GM23338 (cell line): ENCODE measurements around the gene CPNE4. TPM values are rescaled to one million over a fixed set of nuclear protein-coding genes. Genes with fewer than 3 reads are reported as not detected.

ENCODE experiments used
- ATAC-seq: fragments of 200-7000 bp; cut with Tn5 transposase; 3 replicates; pipeline ENCODE4 v1.9.1; 2020
- DNase-seq: peaks from one replicate; pipeline ENCODE4 v3.0.0-alpha.2; 2015; ENCODE audit warnings: low spot score
- H2AFZ ChIP-seq: fragments of 200-600 bp; sonication (generic); 2 replicates; pipeline ENCODE4 v1.8.0; 2016; ENCODE audit warnings: antibody characterized with exemption, mild to moderate bottlenecking, moderate library complexity
- H3F3A ChIP-seq: fragments of 200-600 bp; sonication (generic); replicated peaks from 2 replicates; pipeline ENCODE4 v1.8.0; 2017; ENCODE audit warnings: antibody characterized with exemption, mixed run types, low read depth
- H3K27ac ChIP-seq: fragments of 200-600 bp; sonication (generic); 2 replicates; pipeline ENCODE4 v1.6.1; 2016; ENCODE audit warnings: low read depth
- H3K27me3 ChIP-seq: fragments of 200-600 bp; sonication (generic); 2 replicates; pipeline ENCODE4 v1.8.0; 2016; ENCODE audit warnings: mild to moderate bottlenecking, mixed run types, moderate library complexity; ENCODE audit not compliant: insufficient read depth
- H3K36me3 ChIP-seq: fragments of 200-600 bp; sonication (generic); 2 replicates; pipeline ENCODE4 v1.8.0; 2016; ENCODE audit warnings: mild to moderate bottlenecking; ENCODE audit not compliant: insufficient read depth
- H3K4me1 ChIP-seq: fragments of 200-600 bp; sonication (generic); 2 replicates; pipeline ENCODE4 v1.8.0; 2016; ENCODE audit warnings: mild to moderate bottlenecking, moderate library complexity; ENCODE audit not compliant: insufficient read depth
- H3K4me2 ChIP-seq: fragments of 200-600 bp; sonication (generic); 2 replicates; pipeline ENCODE4 v1.7.1; 2017; ENCODE audit warnings: mixed run types
- H3K4me3 ChIP-seq: fragments of 200-600 bp; sonication (generic); 2 replicates; pipeline ENCODE4 v1.6.1; 2016; ENCODE audit warnings: mixed run types
- H3K79me2 ChIP-seq: fragments of 200-600 bp; sonication (generic); replicated peaks from 2 replicates; pipeline ENCODE4 v1.8.0; 2017; ENCODE audit warnings: mild to moderate bottlenecking; ENCODE audit not compliant: insufficient read depth
- H3K9me2 ChIP-seq: fragments of 200-600 bp; sonication (generic); 2 replicates; pipeline ENCODE4 v1.8.0; 2017; ENCODE audit not compliant: insufficient read depth
- H4K20me1 ChIP-seq: fragments of 200-600 bp; sonication (generic); replicated peaks from 2 replicates; pipeline ENCODE4 v1.8.0; 2017; ENCODE audit warnings: mild to moderate bottlenecking; ENCODE audit not compliant: insufficient read depth
- H3K27ac Mint-ChIP-seq: 2 replicates; pipeline ENCODE4 v1.8.0; 2020; ENCODE audit warnings: inconsistent platforms, mild to moderate bottlenecking, moderate library complexity, mixed read lengths
- H3K27me3 Mint-ChIP-seq: 3 replicates; pipeline ENCODE4 v1.8.0; 2022; ENCODE audit warnings: low read depth, mild to moderate bottlenecking, moderate library complexity, mixed read lengths, inconsistent platforms; ENCODE audit not compliant: insufficient read depth, poor library complexity
- H3K36me3 Mint-ChIP-seq: 3 replicates; pipeline ENCODE4 v1.8.0; 2021; ENCODE audit warnings: low read depth, mild to moderate bottlenecking, inconsistent platforms, moderate library complexity, mixed read lengths
- H3K4me1 Mint-ChIP-seq: 3 replicates; pipeline ENCODE4 v1.8.0; 2020; ENCODE audit warnings: mild to moderate bottlenecking, inconsistent platforms, mixed read lengths
- H3K4me3 Mint-ChIP-seq: 3 replicates; pipeline ENCODE4 v1.8.0; 2021; ENCODE audit warnings: moderate library complexity, mild to moderate bottlenecking, inconsistent platforms, mixed read lengths
- H3K9me3 Mint-ChIP-seq: 3 replicates; pipeline ENCODE4 v1.8.0; 2020; ENCODE audit warnings: moderate library complexity, mild to moderate bottlenecking, inconsistent platforms, mixed read lengths
- CREB1 ChIP-seq: fragments of 250-450 bp; sonication (Bioruptor Pico); IDR thresholded peaks from 2 replicates; pipeline ENCODE4 v1.5.0; 2020; ENCODE audit warnings: low read depth, mild to moderate bottlenecking, moderate library complexity
- CTCF ChIP-seq, 2 experiments: fragments of 200-600 bp in 1 of 2; sonication (generic) in 1 of 2; conservative IDR thresholded peaks; 2 replicates each; pipeline versions ENCODE4 v1.5.1 to v1.6.1; 2016 to 2017; ENCODE audit warnings: antibody characterized with exemption in 2 of 2, low read depth in 2 of 2, mild to moderate bottlenecking in 2 of 2, moderate library complexity in 1 of 2
- ETS1 ChIP-seq: IDR thresholded peaks from 2 replicates; pipeline ENCODE4 v1.6.1; 2016; ENCODE audit warnings: antibody characterized with exemption
- EZH2 ChIP-seq: fragments of 200-600 bp; sonication (generic); IDR thresholded peaks from one replicate; pipeline ENCODE4 v1.8.0; 2017; ENCODE audit warnings: antibody characterized with exemption, mild to moderate bottlenecking, low read depth; ENCODE audit not compliant: unreplicated experiment
- EZH2phosphoT487 ChIP-seq: fragments of 200-600 bp; sonication (generic); IDR thresholded peaks from one replicate; pipeline ENCODE4 v1.8.1; 2018; ENCODE audit warnings: antibody characterized with exemption; ENCODE audit not compliant: unreplicated experiment
- JUNB ChIP-seq: IDR thresholded peaks from one replicate; pipeline ENCODE4 v1.6.1; 2016; ENCODE audit warnings: antibody characterized with exemption; ENCODE audit not compliant: unreplicated experiment
- NANOG ChIP-seq: IDR thresholded peaks from 2 replicates; pipeline ENCODE4 v1.6.1; 2016; ENCODE audit warnings: antibody characterized with exemption, borderline replicate concordance
- POLR2AphosphoS5 ChIP-seq: IDR thresholded peaks from 2 replicates; pipeline ENCODE4 v1.6.1; 2016; ENCODE audit warnings: antibody characterized with exemption, low read depth
- REST ChIP-seq: IDR thresholded peaks from one replicate; pipeline ENCODE4 v1.6.1; 2018; ENCODE audit warnings: antibody characterized with exemption; ENCODE audit not compliant: unreplicated experiment
- STAT1 ChIP-seq: IDR thresholded peaks from one replicate; pipeline ENCODE4 v1.6.1; 2016; ENCODE audit warnings: antibody characterized with exemption; ENCODE audit not compliant: unreplicated experiment
- ZNF114 ChIP-seq: fragments of 250-450 bp; sonication (Bioruptor Pico); IDR thresholded peaks from 2 replicates; pipeline ENCODE4 v1.5.0; 2020; ENCODE audit warnings: mild to moderate bottlenecking, moderate library complexity
- ZNF331 ChIP-seq: fragments of 250-450 bp; sonication (Bioruptor Pico); IDR thresholded peaks from 2 replicates; pipeline ENCODE4 v1.5.0; 2020; ENCODE audit warnings: low read depth, mild to moderate bottlenecking, moderate library complexity
- ZNF462 ChIP-seq: fragments of 250-450 bp; sonication (Bioruptor Pico); IDR thresholded peaks from 2 replicates; pipeline ENCODE4 v1.5.0; 2020; ENCODE audit warnings: mild to moderate bottlenecking, moderate library complexity
- polyA plus RNA-seq: library from polyadenylated mRNA; unstranded; fragments of >200 nt; fragmentation: Nextera tagmentation; extraction: Ambion mirVana; gene quantifications from 2 replicates; pipeline ENCODE4 v1.2.1, GENCODE V29; 2016
- total RNA-seq: library from RNA; depleted of rRNA; stranded (reverse); fragments of >200 nt; shearing (Covaris generic); gene quantifications from 2 replicates; pipeline ENCODE4 v1.2.3, GENCODE V29; 2014

The CPNE4 gene
- total and polyA plus RNA-seq, 2 experiments from 2014 or later: 2.0 to 6.5 TPM

GRCh38 chr3:131701153-131701770 lies 333.6 kb downstream of the CPNE4 start:
- Histone ChIP-seq H4K20me1 (no peaks in the 10 kb centered on the region), H3K79me2 (no peaks in the 10 kb centered on the region), H3K4me1 (peaks cover 22% of the 10 kb centered on the region), H3K9me2 (peaks cover 16% of the 10 kb centered on the region), H2AFZ (no peak overlapping the region), H3F3A (no peaks in the 10 kb centered on the region), H3K4me2 (no peak overlapping the region), H3K4me3 (no peak overlapping the region), H3K27ac (no peak overlapping the region), H3K27me3 (no peaks in the 10 kb centered on the region), H3K36me3 (no peaks in the 10 kb centered on the region)
- no peak overlapping the region for H3K4me3 Mint-ChIP-seq
- H3K27me3 Mint-ChIP-seq: no peaks in the 10 kb centered on the region
- no peaks in the 10 kb centered on the region for H3K9me3 Mint-ChIP-seq
- H3K27ac Mint-ChIP-seq: no peak overlapping the region
- no peak for DNase-seq
- no peak for ATAC-seq
- TF ChIP-seq ETS1 (no peak), CTCF (conservative IDR thresholded peaks at IDR 0.05; ENCODE audit: low read depth in 2 of 2) (no peak), ZNF331 (CRISPR knock-in tag) (no peak), JUNB (no peak), EZH2phosphoT487 (no peak), POLR2AphosphoS5 (no peak), EZH2 (no peak), ZNF114 (CRISPR knock-in tag) (no peak), ZNF462 (no peak), CREB1 (CRISPR knock-in tag) (no peak), NANOG (no peak), REST (no peak), STAT1 (no peak)
- no peaks in the 10 kb centered on the region for H3K36me3 Mint-ChIP-seq
- peaks cover 18% of the 10 kb centered on the region for H3K4me1 Mint-ChIP-seq
